HCT116 (cell line): ENCODE results near the gene RPS6KC1.

Experiments
- CEBPB ChIP-seq: IDR thresholded peaks from 2 replicates; pipeline ENCODE4 v1.6.1; 2012; ENCODE audit warnings: low read depth
- EGR1 ChIP-seq: IDR thresholded peaks from 2 replicates; pipeline ENCODE4 v1.6.1; 2012; ENCODE audit warnings: low read depth
- ELF1 ChIP-seq: IDR thresholded peaks from 2 replicates; pipeline ENCODE4 v1.6.1; 2012; ENCODE audit warnings: low read depth, borderline replicate concordance
- EZH2 ChIP-seq: fragments of 200-600 bp; sonication (generic); IDR thresholded peaks from 2 replicates; pipeline ENCODE4 v1.6.1; 2017; ENCODE audit warnings: antibody characterized with exemption, mixed run types
- FOSL1 ChIP-seq: IDR thresholded peaks from 2 replicates; pipeline ENCODE4 v1.6.1; 2012; ENCODE audit warnings: low read depth
- POLR2A ChIP-seq: IDR thresholded peaks from 2 replicates; pipeline ENCODE4 v1.7.0; 2011; ENCODE audit warnings: borderline replicate concordance; ENCODE audit not compliant: insufficient read depth, insufficient read length; ENCODE audit errors: extremely low read depth
- POLR2AphosphoS5 ChIP-seq: IDR thresholded peaks from 2 replicates; pipeline ENCODE4 v1.6.1; 2011; ENCODE audit warnings: mild to moderate bottlenecking, low read depth, low read length, moderate library complexity
- RAD21 ChIP-seq: IDR thresholded peaks from 2 replicates; pipeline ENCODE4 v1.6.1; 2012; ENCODE audit warnings: low read depth, mild to moderate bottlenecking
- TCF7L2 ChIP-seq: IDR thresholded peaks from 2 replicates; pipeline ENCODE4 v1.7.0; 2011; ENCODE audit warnings: borderline replicate concordance, inconsistent platforms; ENCODE audit not compliant: insufficient read depth, insufficient read length; ENCODE audit errors: extremely low read depth
- YY1 ChIP-seq: IDR thresholded peaks from 2 replicates; pipeline ENCODE4 v1.6.1; 2011; ENCODE audit warnings: low read length, low read depth, moderate library complexity, mild to moderate bottlenecking; ENCODE audit not compliant: insufficient replicate concordance; ENCODE audit errors: extremely low read depth
- ZFX ChIP-seq: fragments of 450-650 bp; IDR thresholded peaks from 2 replicates; pipeline ENCODE4 v1.6.1; 2017
- TF ChIP-seq, protein P1 (sequence below), 3 experiments: fragments of 200-600 bp in 1 of 3; sonication (generic) in 1 of 3; IDR thresholded peaks in 2 of 3; conservative IDR thresholded peaks in 1 of 3; 2 replicates each; pipeline ENCODE4 v1.5.1; 2012 to 2017; ENCODE audit warnings: low read depth in 2 of 3, low read length in 2 of 3, antibody characterized with exemption in 1 of 3, borderline replicate concordance in 1 of 3, control low read depth in 1 of 3, mild to moderate bottlenecking in 1 of 3, mixed read lengths in 1 of 3, mixed run types in 1 of 3, moderate library complexity in 1 of 3; ENCODE audit not compliant: insufficient read depth in 1 of 3

DNA sequence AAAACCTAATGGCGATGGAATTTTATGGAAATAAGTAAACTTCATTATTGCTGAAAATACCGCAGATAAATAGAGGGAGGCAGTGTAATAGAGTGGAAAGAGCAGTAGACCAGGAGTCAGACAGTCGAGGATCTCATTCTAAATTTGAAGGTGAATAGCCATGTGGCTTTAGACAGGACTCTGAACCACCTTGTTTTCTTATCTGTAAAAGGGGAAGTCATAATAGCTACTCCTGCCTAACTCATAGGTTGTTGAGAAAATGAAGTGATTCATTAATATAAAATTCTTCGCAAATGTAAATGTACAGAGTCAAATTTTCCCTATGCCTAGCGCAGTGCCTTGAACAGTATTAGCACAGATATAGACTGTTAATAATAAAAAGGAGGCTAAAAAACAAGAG, 14.8 kb downstream of the RPS6KC1 start:
- no peak for TF ChIP-seq RAD21
- TF ChIP-seq, protein P1, sequence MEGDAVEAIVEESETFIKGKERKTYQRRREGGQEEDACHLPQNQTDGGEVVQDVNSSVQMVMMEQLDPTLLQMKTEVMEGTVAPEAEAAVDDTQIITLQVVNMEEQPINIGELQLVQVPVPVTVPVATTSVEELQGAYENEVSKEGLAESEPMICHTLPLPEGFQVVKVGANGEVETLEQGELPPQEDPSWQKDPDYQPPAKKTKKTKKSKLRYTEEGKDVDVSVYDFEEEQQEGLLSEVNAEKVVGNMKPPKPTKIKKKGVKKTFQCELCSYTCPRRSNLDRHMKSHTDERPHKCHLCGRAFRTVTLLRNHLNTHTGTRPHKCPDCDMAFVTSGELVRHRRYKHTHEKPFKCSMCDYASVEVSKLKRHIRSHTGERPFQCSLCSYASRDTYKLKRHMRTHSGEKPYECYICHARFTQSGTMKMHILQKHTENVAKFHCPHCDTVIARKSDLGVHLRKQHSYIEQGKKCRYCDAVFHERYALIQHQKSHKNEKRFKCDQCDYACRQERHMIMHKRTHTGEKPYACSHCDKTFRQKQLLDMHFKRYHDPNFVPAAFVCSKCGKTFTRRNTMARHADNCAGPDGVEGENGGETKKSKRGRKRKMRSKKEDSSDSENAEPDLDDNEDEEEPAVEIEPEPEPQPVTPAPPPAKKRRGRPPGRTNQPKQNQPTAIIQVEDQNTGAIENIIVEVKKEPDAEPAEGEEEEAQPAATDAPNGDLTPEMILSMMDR (IDR thresholded peaks at IDR 0.05 in 2 of 3, conservative IDR thresholded peaks at IDR 0.05 in 1 of 3; ENCODE audit: borderline replicate concordance in 1 of 3, insufficient read depth in 1 of 3, low read depth in 2 of 3, low read length in 2 of 3): no peak
- TF ChIP-seq POLR2A: no peak
- TF ChIP-seq ZFX: no peak
- TF ChIP-seq FOSL1: no peak
- TF ChIP-seq EZH2: no peak
- TF ChIP-seq POLR2AphosphoS5: no peak
- TF ChIP-seq EGR1: no peak
- no peak for TF ChIP-seq YY1
- no peak for TF ChIP-seq TCF7L2
- TF ChIP-seq CEBPB: no peak
- no peak for TF ChIP-seq ELF1
